Panc1 (cell line): ENCODE data around the gene ELAPOR1. TPM values are rescaled to one million over a fixed set of nuclear protein-coding genes. Genes with fewer than 3 reads are reported as not detected.

Experiments
- ATAC-seq: fragments of 200-7000 bp; cut with Tn5 transposase; 2 replicates; pipeline ENCODE4 v1.9.1; 2020; ENCODE audit warnings: mild to moderate bottlenecking, moderate library complexity
- BruUV-seq: library from RNA; stranded (reverse); fragments of 400-500 nt; replicated peaks from 2 replicates; lab custom pipeline; 2021; lab: Mats Ljungman, UMichigan
- CTCF ChIA-PET: fragments of 300-600 bp; sonication (Branson Sonifier 250); formaldehyde crosslinking; loops from one replicate; lab custom pipeline; 2022; ENCODE audit warnings: antibody characterized with exemption; lab: Charles Lee
- POLR2A ChIA-PET: fragments of 300-600 bp; sonication (Branson Sonifier 250); formaldehyde crosslinking; loops from one replicate; lab custom pipeline; 2022; ENCODE audit warnings: antibody characterized with exemption; lab: Charles Lee
- DNase-seq: peaks from one replicate; pipeline ENCODE4 v3.0.0-alpha.2; 2010; ENCODE audit warnings: low read depth, low spot score
- H3K27ac ChIP-seq: 2 replicates; pipeline ENCODE4 v1.5.1; 2011; ENCODE audit warnings: mild to moderate bottlenecking, low read length, inconsistent platforms
- H3K27me3 ChIP-seq: fragments of 200-500 bp; sonication (Bioruptor generic); 2 replicates; pipeline ENCODE4 v1.6.0; 2014; ENCODE audit warnings: low read length, inconsistent platforms; ENCODE audit not compliant: control insufficient read depth, insufficient read depth
- H3K36me3 ChIP-seq: fragments of 200-500 bp; sonication (Bioruptor generic); 2 replicates; pipeline ENCODE4 v1.5.1; 2014; ENCODE audit warnings: inconsistent platforms, mild to moderate bottlenecking, low read length, moderate library complexity; ENCODE audit not compliant: control insufficient read depth, insufficient read depth
- H3K4me1 ChIP-seq: 2 replicates; pipeline ENCODE4 v1.5.1; 2011; ENCODE audit warnings: inconsistent platforms, mild to moderate bottlenecking, low read length, moderate library complexity; ENCODE audit not compliant: control insufficient read depth, insufficient read depth
- H3K4me3 ChIP-seq, 2 experiments: 2 replicates each; pipeline ENCODE4 v1.5.1; 2011 to 2012; ENCODE audit warnings: low read depth in 2 of 2, low read length in 2 of 2, mild to moderate bottlenecking in 2 of 2, inconsistent platforms in 1 of 2, moderate library complexity in 1 of 2
- H3K9me3 ChIP-seq: fragments of 200-500 bp; sonication (Bioruptor generic); 2 replicates; pipeline ENCODE4 v1.5.1; 2014; ENCODE audit warnings: low read depth, mild to moderate bottlenecking, inconsistent platforms, low read length, moderate library complexity; ENCODE audit not compliant: control insufficient read depth, insufficient read depth
- CTCF ChIP-seq: fragments of 450-650 bp; IDR thresholded peaks from 2 replicates; pipeline ENCODE4 v1.5.1; 2017; ENCODE audit warnings: mild to moderate bottlenecking
- POLR2AphosphoS5 ChIP-seq: IDR thresholded peaks from 2 replicates; pipeline ENCODE4 v1.6.1; 2012; ENCODE audit warnings: mild to moderate bottlenecking, low read depth, low read length, moderate library complexity
- REST ChIP-seq, 2 experiments: IDR thresholded peaks; 2 replicates each; pipeline ENCODE4 v1.6.1; 2011 to 2012; ENCODE audit warnings: low read depth in 2 of 2, control low read depth in 1 of 2, low read length in 1 of 2, mild to moderate bottlenecking in 1 of 2, moderate library complexity in 1 of 2; ENCODE audit not compliant: insufficient read depth in 1 of 2
- SIN3A ChIP-seq: IDR thresholded peaks from 2 replicates; pipeline ENCODE4 v1.6.1; 2012; ENCODE audit warnings: low read depth, mild to moderate bottlenecking, low read length, moderate library complexity, borderline replicate concordance; ENCODE audit not compliant: insufficient read depth
- TCF7L2 ChIP-seq: IDR thresholded peaks from 2 replicates; pipeline ENCODE4 v1.6.1; 2011; ENCODE audit warnings: mild to moderate bottlenecking, low read depth, low read length, inconsistent platforms
- in situ Hi-C: cut with HindIII; loops from 2 replicates; pipeline ENCODE4 v1.10.0; 2016; ENCODE audit warnings: low sequenced_read_pairs, low pct_unique_long_range_greater_than_20kb
- intact Hi-C: fragments of 100-400 bp; cut with micrococcal nuclease; formaldehyde crosslinking; loops from one replicate; pipeline ENCODE4 v1.10.0; 2022; ENCODE audit not compliant: unreplicated experiment
- total RNA-seq: library from RNA; stranded (reverse); gene quantifications from one replicate; pipeline ENCODE4 v1.2.1, GENCODE V29; 2021; ENCODE audit not compliant: unreplicated experiment

ELAPOR1 gene
- total RNA-seq, 1 experiment from 2014 or later, result 0.28 TPM

GRCh38 chr1:109118089-109118488 lies 4.2 kb downstream of the ELAPOR1 start:
- TF ChIP-seq TCF7L2 (no peak), SIN3A (no peak), CTCF (no peak), REST (IDR thresholded peaks at IDR 0.05; ENCODE audit: insufficient read depth in 1 of 2, low read depth in 2 of 2, low read length in 1 of 2) (no peak), POLR2AphosphoS5 (no peak)
- H3K4me1 ChIP-seq, result no peaks in the 10 kb centered on the region
- no peaks in the 10 kb centered on the region for H3K27me3 ChIP-seq
- CTCF ChIA-PET, result no interaction called here
- no peak overlapping the region for H3K27ac ChIP-seq
- POLR2A ChIA-PET, result no interaction called here
- no peak for ATAC-seq
- intact Hi-C loops, result no loop called here
- no peaks in the 10 kb centered on the region for H3K36me3 ChIP-seq
- H3K4me3 ChIP-seq, result no peak overlapping the region
- no peak for DNase-seq
- no TSS peak for BruUV-seq
- in situ Hi-C loops, result no loop called here
- no peaks in the 10 kb centered on the region for H3K9me3 ChIP-seq

- Histone ChIP-seq H3K4me3 (no peak overlapping the region), H3K27ac (no peak overlapping the region), H3K9me3 (no peaks in the 10 kb centered on the region), H3K36me3 (no peaks in the 10 kb centered on the region), H3K4me1 (no peaks in the 10 kb centered on the region), H3K27me3 (no peaks in the 10 kb centered on the region)
- CTCF ChIA-PET, result no interaction called here
- no peak for TF ChIP-seq REST (IDR thresholded peaks at IDR 0.05; ENCODE audit: insufficient read depth in 1 of 2, low read depth in 2 of 2, low read length in 1 of 2)
- no peak for TF ChIP-seq SIN3A
- TF ChIP-seq POLR2AphosphoS5, result no peak
- ATAC-seq, result no peak
- BruUV-seq, result no TSS peak
- intact Hi-C loops, result no loop called here
- in situ Hi-C loops, result no loop called here
- POLR2A ChIA-PET, result no interaction called here
- no peak for DNase-seq
Measured at GRCh38 chr1:109120356-109120755, 6.4 kb downstream of the ELAPOR1 start.
